HCT116 (cell line): ENCODE measurements around the gene XPO4.

ENCODE experiments used
- CEBPB ChIP-seq: IDR thresholded peaks from 2 replicates; pipeline ENCODE4 v1.6.1; 2012; ENCODE audit warnings: low read depth
- ELF1 ChIP-seq: IDR thresholded peaks from 2 replicates; pipeline ENCODE4 v1.6.1; 2012; ENCODE audit warnings: low read depth, borderline replicate concordance
- EZH2 ChIP-seq: fragments of 200-600 bp; sonication (generic); IDR thresholded peaks from 2 replicates; pipeline ENCODE4 v1.6.1; 2017; ENCODE audit warnings: antibody characterized with exemption, mixed run types
- POLR2A ChIP-seq: IDR thresholded peaks from 2 replicates; pipeline ENCODE4 v1.7.0; 2011; ENCODE audit warnings: borderline replicate concordance; ENCODE audit not compliant: insufficient read depth, insufficient read length; ENCODE audit errors: extremely low read depth
- POLR2AphosphoS5 ChIP-seq: IDR thresholded peaks from 2 replicates; pipeline ENCODE4 v1.6.1; 2011; ENCODE audit warnings: mild to moderate bottlenecking, low read depth, low read length, moderate library complexity
- RAD21 ChIP-seq: IDR thresholded peaks from 2 replicates; pipeline ENCODE4 v1.6.1; 2012; ENCODE audit warnings: low read depth, mild to moderate bottlenecking
- YY1 ChIP-seq: IDR thresholded peaks from 2 replicates; pipeline ENCODE4 v1.6.1; 2011; ENCODE audit warnings: low read length, low read depth, moderate library complexity, mild to moderate bottlenecking; ENCODE audit not compliant: insufficient replicate concordance; ENCODE audit errors: extremely low read depth
- ZBTB33 ChIP-seq: IDR thresholded peaks from 2 replicates; pipeline ENCODE4 v1.6.1; 2011; ENCODE audit warnings: mild to moderate bottlenecking, low read length, moderate library complexity; ENCODE audit not compliant: insufficient replicate concordance; ENCODE audit errors: extremely low read depth
- TF ChIP-seq, protein P1 (sequence below), 3 experiments: fragments of 200-600 bp in 1 of 3; sonication (generic) in 1 of 3; IDR thresholded peaks in 2 of 3; conservative IDR thresholded peaks in 1 of 3; 2 replicates each; pipeline ENCODE4 v1.5.1; 2012 to 2017; ENCODE audit warnings: low read depth in 2 of 3, low read length in 2 of 3, antibody characterized with exemption in 1 of 3, borderline replicate concordance in 1 of 3, control low read depth in 1 of 3, mild to moderate bottlenecking in 1 of 3, mixed read lengths in 1 of 3, mixed run types in 1 of 3, moderate library complexity in 1 of 3; ENCODE audit not compliant: insufficient read depth in 1 of 3
- TF ChIP-seq, protein P2 (sequence below): IDR thresholded peaks from 2 replicates; pipeline ENCODE4 v1.6.1; 2012

GRCh38 chr13:20825477-20825875 lies 77.1 kb downstream of the XPO4 start:
- TF ChIP-seq, protein P1, sequence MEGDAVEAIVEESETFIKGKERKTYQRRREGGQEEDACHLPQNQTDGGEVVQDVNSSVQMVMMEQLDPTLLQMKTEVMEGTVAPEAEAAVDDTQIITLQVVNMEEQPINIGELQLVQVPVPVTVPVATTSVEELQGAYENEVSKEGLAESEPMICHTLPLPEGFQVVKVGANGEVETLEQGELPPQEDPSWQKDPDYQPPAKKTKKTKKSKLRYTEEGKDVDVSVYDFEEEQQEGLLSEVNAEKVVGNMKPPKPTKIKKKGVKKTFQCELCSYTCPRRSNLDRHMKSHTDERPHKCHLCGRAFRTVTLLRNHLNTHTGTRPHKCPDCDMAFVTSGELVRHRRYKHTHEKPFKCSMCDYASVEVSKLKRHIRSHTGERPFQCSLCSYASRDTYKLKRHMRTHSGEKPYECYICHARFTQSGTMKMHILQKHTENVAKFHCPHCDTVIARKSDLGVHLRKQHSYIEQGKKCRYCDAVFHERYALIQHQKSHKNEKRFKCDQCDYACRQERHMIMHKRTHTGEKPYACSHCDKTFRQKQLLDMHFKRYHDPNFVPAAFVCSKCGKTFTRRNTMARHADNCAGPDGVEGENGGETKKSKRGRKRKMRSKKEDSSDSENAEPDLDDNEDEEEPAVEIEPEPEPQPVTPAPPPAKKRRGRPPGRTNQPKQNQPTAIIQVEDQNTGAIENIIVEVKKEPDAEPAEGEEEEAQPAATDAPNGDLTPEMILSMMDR (IDR thresholded peaks at IDR 0.05 in 2 of 3, conservative IDR thresholded peaks at IDR 0.05 in 1 of 3; ENCODE audit: borderline replicate concordance in 1 of 3, insufficient read depth in 1 of 3, low read depth in 2 of 3, low read length in 2 of 3), result no peak
- TF ChIP-seq ELF1, result no peak
- no peak for TF ChIP-seq POLR2AphosphoS5
- no peak for TF ChIP-seq EZH2
- TF ChIP-seq CEBPB, result no peak
- no peak for TF ChIP-seq ZBTB33
- no peak for TF ChIP-seq POLR2A
- TF ChIP-seq, protein P2, sequence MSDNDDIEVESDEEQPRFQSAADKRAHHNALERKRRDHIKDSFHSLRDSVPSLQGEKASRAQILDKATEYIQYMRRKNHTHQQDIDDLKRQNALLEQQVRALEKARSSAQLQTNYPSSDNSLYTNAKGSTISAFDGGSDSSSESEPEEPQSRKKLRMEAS, result no peak
- no peak for TF ChIP-seq RAD21
- no peak for TF ChIP-seq YY1
